ENCODE data around the gene RALY. TPM values are rescaled to one million over a fixed set of nuclear protein-coding genes. Genes with fewer than 3 reads are reported as not detected.

RALY gene
- total and polyA plus RNA-seq, 10 of the 15 experiments (the other 5 are each of a cell fraction or from before 2014, with no cell fraction given), result 1.2 to 246 (median 137) TPM

DNA sequence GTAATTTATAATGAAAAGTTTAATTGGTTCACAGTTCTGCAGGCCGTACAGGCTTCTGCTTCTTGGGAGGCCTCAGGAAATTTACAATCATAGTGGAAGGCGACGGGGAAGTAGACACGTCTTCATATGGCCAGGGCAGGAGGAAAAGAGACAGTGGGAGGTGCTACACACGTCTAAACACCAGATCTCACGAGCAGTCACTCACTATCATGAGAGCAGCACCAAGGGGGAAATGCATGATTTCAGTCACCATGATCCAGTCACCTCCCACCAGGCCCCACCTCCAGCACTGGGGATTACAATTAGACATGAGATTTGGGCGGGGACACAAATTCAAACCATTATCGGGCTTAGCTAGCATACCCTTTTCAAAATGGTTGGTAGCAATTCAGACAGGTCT, 77.1 kb downstream of the RALY start:
- H2AFZ ChIP-seq (ENCODE audit: control insufficient read depth, low read depth, low read length), result no peak overlapping the region
- ChIA-PET CTCF (interaction anchor here (1.1 to 4.0 kb wide), 8 partner anchors 11 to 210 kb away, joined by 3 to 24 read pairs (median 6); no protein-coding TSS in a partner anchor), POLR2A (no interaction called here), SMC1A (ENCODE audit: uncharacterized antibody, unreplicated experiment) (interaction anchor here (1.5 to 3.2 kb wide), 2 partner anchors 208 to 234 kb away, joined by 5 to 17 read pairs; no protein-coding TSS in a partner anchor), RAD21 (ENCODE audit: unreplicated experiment) (no interaction called here)
- no peak overlapping the region for H3K9ac ChIP-seq (ENCODE audit: control insufficient read depth, insufficient read depth, low read length)
- intact Hi-C loops (cut with micrococcal nuclease; ENCODE audit: unreplicated experiment), result loop anchor here (5.0 kb wide), 1 partner anchor 139 kb away; no protein-coding TSS in a partner anchor
- no peaks in the 10 kb centered on the region for H3K9me3 ChIP-seq (replicated peaks; ENCODE audit: control insufficient read depth, insufficient read depth, low read length)
- H4K20me1 ChIP-seq (ENCODE audit: control insufficient read depth, insufficient read depth), result no peaks in the 10 kb centered on the region; the same call in 1 of the 2 replicates
- no peaks in the 10 kb centered on the region for H3K4me1 ChIP-seq (ENCODE audit: control insufficient read depth, insufficient read depth, low read length)
- FAIRE-seq, result no peak
- H3K4me2 ChIP-seq (ENCODE audit: control insufficient read depth, insufficient read depth), result no peak overlapping the region
- H3K79me2 ChIP-seq (ENCODE audit: control insufficient read depth, insufficient read depth, low read length), result peaks cover 6% of the 10 kb centered on the region
- no peak overlapping the region for H3K4me3 ChIP-seq
- no peaks in the 10 kb centered on the region for H3K27me3 ChIP-seq (replicated peaks in 1 of 2; ENCODE audit: control insufficient read depth in 2 of 2, insufficient read depth in 2 of 2, low read length in 1 of 2)
- no peak for TF ChIP-seq CBX3 (IDR thresholded peaks at IDR 0.05; ENCODE audit: borderline replicate concordance, low read depth)
- no peak for TF ChIP-seq KLF5 (IDR thresholded peaks at IDR 0.05; ENCODE audit: partially characterized antibody)
- TF ChIP-seq RELA (IDR thresholded peaks at IDR 0.05; ENCODE audit: borderline replicate concordance, partially characterized antibody), result no peak
- no peak for TF ChIP-seq STAT1 (conservative IDR thresholded peaks at IDR 0.05)
- TF ChIP-seq, protein P1, sequence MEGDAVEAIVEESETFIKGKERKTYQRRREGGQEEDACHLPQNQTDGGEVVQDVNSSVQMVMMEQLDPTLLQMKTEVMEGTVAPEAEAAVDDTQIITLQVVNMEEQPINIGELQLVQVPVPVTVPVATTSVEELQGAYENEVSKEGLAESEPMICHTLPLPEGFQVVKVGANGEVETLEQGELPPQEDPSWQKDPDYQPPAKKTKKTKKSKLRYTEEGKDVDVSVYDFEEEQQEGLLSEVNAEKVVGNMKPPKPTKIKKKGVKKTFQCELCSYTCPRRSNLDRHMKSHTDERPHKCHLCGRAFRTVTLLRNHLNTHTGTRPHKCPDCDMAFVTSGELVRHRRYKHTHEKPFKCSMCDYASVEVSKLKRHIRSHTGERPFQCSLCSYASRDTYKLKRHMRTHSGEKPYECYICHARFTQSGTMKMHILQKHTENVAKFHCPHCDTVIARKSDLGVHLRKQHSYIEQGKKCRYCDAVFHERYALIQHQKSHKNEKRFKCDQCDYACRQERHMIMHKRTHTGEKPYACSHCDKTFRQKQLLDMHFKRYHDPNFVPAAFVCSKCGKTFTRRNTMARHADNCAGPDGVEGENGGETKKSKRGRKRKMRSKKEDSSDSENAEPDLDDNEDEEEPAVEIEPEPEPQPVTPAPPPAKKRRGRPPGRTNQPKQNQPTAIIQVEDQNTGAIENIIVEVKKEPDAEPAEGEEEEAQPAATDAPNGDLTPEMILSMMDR (IDR thresholded peaks at IDR 0.05 in 2 of 3, conservative IDR thresholded peaks at IDR 0.05 in 1 of 3; ENCODE audit: control insufficient read depth in 2 of 3, extremely low read depth in 1 of 3, insufficient read depth in 1 of 3, low read depth in 3 of 3, low read length in 3 of 3), result no peak
- TF ChIP-seq, protein P2, sequence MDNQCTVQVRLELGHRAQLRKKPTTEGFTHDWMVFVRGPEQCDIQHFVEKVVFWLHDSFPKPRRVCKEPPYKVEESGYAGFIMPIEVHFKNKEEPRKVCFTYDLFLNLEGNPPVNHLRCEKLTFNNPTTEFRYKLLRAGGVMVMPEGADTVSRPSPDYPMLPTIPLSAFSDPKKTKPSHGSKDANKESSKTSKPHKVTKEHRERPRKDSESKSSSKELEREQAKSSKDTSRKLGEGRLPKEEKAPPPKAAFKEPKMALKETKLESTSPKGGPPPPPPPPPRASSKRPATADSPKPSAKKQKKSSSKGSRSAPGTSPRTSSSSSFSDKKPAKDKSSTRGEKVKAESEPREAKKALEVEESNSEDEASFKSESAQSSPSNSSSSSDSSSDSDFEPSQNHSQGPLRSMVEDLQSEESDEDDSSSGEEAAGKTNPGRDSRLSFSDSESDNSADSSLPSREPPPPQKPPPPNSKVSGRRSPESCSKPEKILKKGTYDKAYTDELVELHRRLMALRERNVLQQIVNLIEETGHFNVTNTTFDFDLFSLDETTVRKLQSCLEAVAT (IDR thresholded peaks at IDR 0.05), result no peak
- no peak for TF ChIP-seq NRF1 (conservative IDR thresholded peaks at IDR 0.05; ENCODE audit: low read depth, low read length)
- TF ChIP-seq SMAD1 (IDR thresholded peaks at IDR 0.05; ENCODE audit: low read depth, partially characterized antibody), result no peak
- no peak for TF ChIP-seq ZNF274 (IDR thresholded peaks at IDR 0.05; ENCODE audit: insufficient read depth, insufficient read length)
- TF ChIP-seq ZBED1 (IDR thresholded peaks at IDR 0.05; ENCODE audit: borderline replicate concordance), result no peak
- TF ChIP-seq NFYA (IDR thresholded peaks at IDR 0.05; ENCODE audit: borderline replicate concordance, low read depth, low read length), result no peak
- TF ChIP-seq, protein P3, sequence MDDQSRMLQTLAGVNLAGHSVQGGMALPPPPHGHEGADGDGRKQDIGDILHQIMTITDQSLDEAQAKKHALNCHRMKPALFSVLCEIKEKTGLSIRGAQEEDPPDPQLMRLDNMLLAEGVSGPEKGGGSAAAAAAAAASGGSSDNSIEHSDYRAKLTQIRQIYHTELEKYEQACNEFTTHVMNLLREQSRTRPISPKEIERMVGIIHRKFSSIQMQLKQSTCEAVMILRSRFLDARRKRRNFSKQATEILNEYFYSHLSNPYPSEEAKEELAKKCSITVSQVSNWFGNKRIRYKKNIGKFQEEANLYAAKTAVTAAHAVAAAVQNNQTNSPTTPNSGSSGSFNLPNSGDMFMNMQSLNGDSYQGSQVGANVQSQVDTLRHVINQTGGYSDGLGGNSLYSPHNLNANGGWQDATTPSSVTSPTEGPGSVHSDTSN (IDR thresholded peaks at IDR 0.05; ENCODE audit: insufficient replicate concordance, low read depth, low read length), result no peak
- no peak for TF ChIP-seq YY1 (IDR thresholded peaks at IDR 0.05; ENCODE audit: low read depth, low read length)
- no peak for TF ChIP-seq MYC (IDR thresholded peaks at IDR 0.05; ENCODE audit: insufficient read depth, insufficient read length, insufficient replicate concordance, low read length, severe bottlenecking)
- no peak for TF ChIP-seq EP300 (IDR thresholded peaks at IDR 0.05; ENCODE audit: borderline replicate concordance in 1 of 2, control insufficient read depth in 1 of 2, low read depth in 2 of 2, low read length in 2 of 2)
- no peak for TF ChIP-seq FOXK2 (IDR thresholded peaks at IDR 0.05)
- TF ChIP-seq SREBF1 (IDR thresholded peaks at IDR 0.05; ENCODE audit: low read length), result no peak
- no peak for TF ChIP-seq SP1 (IDR thresholded peaks at IDR 0.05; ENCODE audit: low read depth, low read length)
- no peak for TF ChIP-seq ZNF217 (IDR thresholded peaks at IDR 0.05)
- no peak for TF ChIP-seq KDM1A (IDR thresholded peaks at IDR 0.05; ENCODE audit: borderline replicate concordance)
- WGBS (ENCODE audit: insufficient coverage, insufficient replicate concordance, low lambda C conversion rate, missing lambda C conversion rate), result 95% methylated on average over 8 of the region's 8 CpGs
- no TSS peak for BruUV-seq (replicated peaks)
- in situ Hi-C loops (cut with MboI), result no loop called here
- ATAC-seq, result no peak
- peaks cover 18% of the 10 kb centered on the region in 2 experiments; a peak in 3 of 4 replicates for H3K36me3 ChIP-seq (ENCODE audit: control insufficient read depth in 2 of 2, insufficient read depth in 2 of 2, low read length in 1 of 2)
- H3K27ac ChIP-seq (ENCODE audit: control insufficient read depth, insufficient read depth), result no peak overlapping the region
- DNase-seq (ENCODE audit: low read depth, low spot score), result no peak

All from GM12878 (cell line).